ENCODE results near the gene TMCO4. TPM values are rescaled to one million over a fixed set of nuclear protein-coding genes. Genes with fewer than 3 reads are reported as not detected.
"Not testable (repeated sequence)": the region's sequence is repeated elsewhere in the genome, so short reads cannot be mapped to it uniquely, and the experiment has no call there.

The TMCO4 gene
- polyA plus RNA-seq, 4 donors = 15.5 to 21.7 (median 19.2) TPM

- DNase-seq (ENCODE audit: low read depth in 4 of 4, low spot score in 3 of 4) = no peak
These were observed 14.5 kb upstream of the TMCO4 start for GRCh38 chr1:19814244-19814661.

GRCh38 chr1:19813643-19813960, 13.9 kb upstream of the TMCO4 start:
- no peak for DNase-seq (ENCODE audit: low read depth in 4 of 4, low spot score in 3 of 4)

GRCh38 chr1:19812875-19813642, 13.3 kb upstream of the TMCO4 start:
- DNase-seq (ENCODE audit: low read depth in 4 of 4, low spot score in 3 of 4) = no peak

GRCh38 chr1:19811206-19811851, 11.6 kb upstream of the TMCO4 start:
- DNase-seq (ENCODE audit: low read depth in 4 of 4, low spot score in 3 of 4) = no peak

- no peak for DNase-seq (ENCODE audit: low read depth in 4 of 4, low spot score in 3 of 4)
These were observed 9.5 kb upstream of the TMCO4 start for GRCh38 chr1:19809044-19809750.

GRCh38 chr1:19808351-19808750, 8.6 kb upstream of the TMCO4 start:
- DNase-seq (ENCODE audit: low read depth in 4 of 4, low spot score in 3 of 4) = no peak

GRCh38 chr1:19804831-19805251, 5.1 kb upstream of the TMCO4 start:
- DNase-seq (ENCODE audit: low read depth in 4 of 4, low spot score in 3 of 4) = no peak

GRCh38 chr1:19802269-19802668, 2.6 kb upstream of the TMCO4 start:
- DNase-seq (ENCODE audit: low read depth in 4 of 4, low spot score in 3 of 4) = no peak

GRCh38 chr1:19800076-19800804, 524 bp upstream of the TMCO4 start:
- no peak for DNase-seq (ENCODE audit: low read depth in 4 of 4, low spot score in 3 of 4)

GRCh38 chr1:19798486-19799229, 1.1 kb downstream of the TMCO4 start:
- no peak for DNase-seq (ENCODE audit: low read depth in 4 of 4, low spot score in 3 of 4)

GRCh38 chr1:19797827-19798226, 1.9 kb downstream of the TMCO4 start:
- no peak for DNase-seq (ENCODE audit: low read depth in 4 of 4, low spot score in 3 of 4)

GRCh38 chr1:19794583-19794982, 5.1 kb downstream of the TMCO4 start:
- no peak for DNase-seq (ENCODE audit: low read depth in 4 of 4, low spot score in 3 of 4)

GRCh38 chr1:19793360-19794046, 6.2 kb downstream of the TMCO4 start:
- DNase-seq (ENCODE audit: low read depth in 4 of 4, low spot score in 3 of 4) = no peak

- no peak for DNase-seq (ENCODE audit: low read depth in 4 of 4, low spot score in 3 of 4)
These were observed 7.3 kb downstream of the TMCO4 start for GRCh38 chr1:19792237-19793002.

GRCh38 chr1:19790061-19790975, 9.4 kb downstream of the TMCO4 start:
- not testable (repeated sequence) for DNase-seq (ENCODE audit: low read depth in 4 of 4, low spot score in 3 of 4)

- peak in 2 of 4 donors; percentile 45 to 48 for DNase-seq (ENCODE audit: low read depth in 4 of 4, low spot score in 3 of 4)
These were observed 12.7 kb downstream of the TMCO4 start for GRCh38 chr1:19786988-19787423.

GRCh38 chr1:19785660-19786059, 14.1 kb downstream of the TMCO4 start:
- no peak for DNase-seq (ENCODE audit: low read depth in 4 of 4, low spot score in 3 of 4)
